Activated CD4-positive, alpha-beta T cell treated with anti-CD3 and anti-CD28 coated beads for 4 hours (primary cell): ENCODE data around the gene MPRIP.

ENCODE experiments used
- DNase-seq, 2 donors: peaks; one replicate each; pipeline ENCODE4 v3.0.0-alpha.2; 2020

Gene MPRIP

DNA sequence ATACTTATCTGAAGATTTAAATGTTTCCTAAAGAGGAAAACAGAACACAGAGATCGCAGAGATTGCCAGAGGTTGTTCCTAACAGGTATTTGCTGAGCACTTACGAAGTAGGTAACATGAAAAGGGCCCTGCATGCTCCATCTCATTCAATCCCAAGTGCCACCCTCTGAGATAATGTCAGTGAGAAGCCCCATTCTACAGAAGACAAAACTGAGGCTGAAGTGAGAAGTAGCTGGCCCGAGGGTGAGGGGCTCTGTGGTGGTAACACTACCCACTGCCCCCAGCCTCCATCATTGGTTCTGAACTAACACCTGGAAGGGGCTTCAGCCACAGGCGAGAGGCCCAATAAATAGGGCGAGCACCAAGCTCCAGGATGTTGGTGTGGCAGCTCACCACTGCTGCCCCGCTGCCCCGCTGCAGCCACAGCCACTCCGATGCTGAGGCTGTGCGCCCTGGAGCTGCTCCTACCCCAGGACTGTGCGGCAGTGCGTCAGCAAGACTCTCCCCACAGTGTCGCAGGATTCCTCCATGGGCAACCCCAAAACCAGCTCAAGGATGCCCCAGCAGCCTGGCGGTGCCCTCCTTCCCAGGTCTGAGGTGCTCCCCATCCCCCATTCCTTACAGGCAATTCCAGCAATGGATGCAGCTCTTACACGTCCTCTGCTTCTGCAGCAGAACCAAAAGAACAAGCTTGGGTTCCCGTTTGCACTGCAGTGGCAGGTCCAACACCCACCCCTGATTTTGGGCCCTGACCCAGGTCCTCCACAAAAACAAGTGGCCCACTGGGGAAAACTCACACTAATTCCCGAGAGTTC is 184.4 kb downstream of the MPRIP start:
- no peak for DNase-seq

DNA sequence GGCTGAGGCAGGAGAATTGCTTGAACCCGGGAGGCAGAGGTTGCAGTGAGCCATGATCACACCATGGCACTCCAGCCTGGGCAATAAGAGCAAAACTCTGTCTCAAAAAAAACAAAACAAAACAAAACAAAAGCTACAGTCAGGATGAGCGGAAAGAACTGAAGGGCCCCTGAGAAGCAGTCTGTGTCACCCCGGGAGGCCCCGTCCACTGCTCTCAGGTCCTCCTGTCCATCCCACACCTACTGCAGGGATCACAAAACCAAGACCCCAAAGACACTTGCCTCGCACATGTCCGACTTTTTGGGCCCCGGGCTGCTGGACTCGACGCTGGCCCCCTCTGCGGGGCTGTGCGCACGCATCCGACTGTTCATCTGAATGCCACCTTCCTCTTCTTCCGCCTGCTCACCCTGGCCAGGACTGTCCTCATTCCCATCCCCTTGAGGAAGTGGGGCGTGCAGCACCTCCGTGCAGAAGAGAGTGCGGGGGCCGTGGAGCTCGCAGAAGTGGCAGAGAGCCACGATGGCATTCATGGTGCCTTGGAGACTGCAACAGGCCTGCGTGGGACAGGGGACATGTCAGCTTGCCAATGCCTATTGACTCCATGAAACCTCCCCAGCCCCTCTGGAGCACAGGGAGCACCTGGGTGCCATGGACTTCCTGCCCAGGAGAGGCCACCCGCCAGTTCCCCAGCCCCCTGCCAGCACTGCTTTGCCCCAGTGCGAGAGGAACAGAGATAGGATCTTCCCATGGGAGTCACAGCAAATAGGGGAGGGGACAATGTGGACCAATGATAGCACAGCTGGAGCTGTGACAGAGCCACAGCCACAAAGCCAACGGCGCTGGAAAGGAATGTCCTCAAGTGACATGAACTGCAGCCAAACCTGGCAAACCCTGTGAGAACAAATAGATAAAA is 185.6 kb downstream of the MPRIP start:
- no peak for DNase-seq

DNA sequence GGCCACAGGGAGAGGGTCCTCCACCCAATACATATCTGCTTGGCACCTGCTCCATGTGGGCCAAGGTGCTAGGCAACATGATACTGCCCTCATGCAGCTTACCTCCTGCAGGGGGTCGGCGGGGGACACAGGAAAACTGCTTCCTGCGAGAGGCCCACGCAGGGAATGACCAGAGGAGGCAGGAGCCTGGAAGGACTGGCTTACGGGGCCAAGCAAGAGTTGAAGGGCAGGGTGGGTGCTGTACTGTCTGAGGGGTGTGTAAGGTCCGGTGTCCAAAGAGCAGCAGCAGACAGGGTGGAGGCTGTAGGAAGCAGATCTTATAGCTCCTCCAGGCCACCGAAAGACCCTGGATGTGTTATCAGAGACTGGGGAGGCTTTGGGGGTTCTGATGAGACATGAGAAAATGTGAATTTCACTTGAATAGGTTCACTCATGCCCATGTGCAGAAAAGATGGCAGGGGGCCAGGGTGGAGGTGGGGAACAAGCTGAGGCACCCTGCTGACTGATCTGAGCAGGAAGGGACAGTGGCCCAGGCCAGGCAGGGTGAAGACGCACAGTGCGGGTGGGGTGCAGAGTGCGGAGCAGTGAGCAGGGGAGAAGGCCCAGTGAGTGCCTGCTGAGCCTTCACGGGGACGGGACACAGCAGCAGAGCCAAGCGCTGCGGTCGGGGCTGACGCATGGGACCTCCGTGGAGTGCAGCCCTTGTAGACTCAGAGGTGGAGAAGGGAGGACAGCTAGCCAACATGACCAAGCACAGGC is 186.4 kb downstream of the MPRIP start:
- no peak for DNase-seq

DNA sequence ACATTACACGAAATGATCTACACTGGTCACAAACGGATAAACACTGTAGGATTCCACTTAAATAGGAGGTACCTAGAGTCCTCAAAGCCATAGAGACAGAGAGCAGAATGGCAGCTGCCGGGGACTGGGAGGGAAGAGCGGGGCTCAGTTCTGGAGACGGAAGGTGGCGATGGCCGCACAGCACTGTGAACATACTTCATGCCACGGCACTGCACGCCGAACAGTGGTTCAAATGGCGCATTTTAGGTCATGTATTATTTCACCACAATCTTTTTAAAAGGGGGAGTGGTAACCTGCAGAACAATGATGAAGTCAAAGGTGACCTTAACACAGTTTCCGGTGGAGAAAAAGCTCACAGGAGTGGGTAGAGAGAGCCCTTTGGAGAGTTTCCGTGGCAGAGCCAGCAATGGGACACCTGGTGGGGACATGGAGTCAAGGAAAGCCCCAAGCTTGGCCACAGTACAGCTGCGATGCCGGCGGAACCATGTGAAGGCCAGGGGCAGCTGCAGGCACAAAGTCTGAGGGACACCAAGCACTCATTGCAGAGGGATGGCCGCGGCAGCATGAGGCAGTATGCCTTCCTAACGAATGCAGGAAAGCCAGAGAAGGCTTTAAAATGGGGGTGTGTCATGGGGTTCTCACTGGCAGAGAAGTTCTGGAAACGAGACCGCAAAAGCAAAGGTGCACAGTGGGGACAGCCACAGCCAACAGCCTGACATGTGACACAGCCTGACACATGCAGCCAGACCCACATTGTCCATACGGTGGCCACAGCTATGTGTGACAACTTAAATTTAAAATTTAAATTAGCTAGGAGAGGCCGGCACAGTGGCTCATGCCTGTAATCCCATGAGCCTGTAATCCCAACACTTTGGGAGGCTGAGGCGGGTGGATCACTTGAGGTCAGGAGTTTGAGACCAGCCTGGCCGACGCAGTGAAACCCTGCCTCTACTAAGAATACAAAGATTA is 187.4 kb downstream of the MPRIP start:
- DNase-seq = no peak

DNA sequence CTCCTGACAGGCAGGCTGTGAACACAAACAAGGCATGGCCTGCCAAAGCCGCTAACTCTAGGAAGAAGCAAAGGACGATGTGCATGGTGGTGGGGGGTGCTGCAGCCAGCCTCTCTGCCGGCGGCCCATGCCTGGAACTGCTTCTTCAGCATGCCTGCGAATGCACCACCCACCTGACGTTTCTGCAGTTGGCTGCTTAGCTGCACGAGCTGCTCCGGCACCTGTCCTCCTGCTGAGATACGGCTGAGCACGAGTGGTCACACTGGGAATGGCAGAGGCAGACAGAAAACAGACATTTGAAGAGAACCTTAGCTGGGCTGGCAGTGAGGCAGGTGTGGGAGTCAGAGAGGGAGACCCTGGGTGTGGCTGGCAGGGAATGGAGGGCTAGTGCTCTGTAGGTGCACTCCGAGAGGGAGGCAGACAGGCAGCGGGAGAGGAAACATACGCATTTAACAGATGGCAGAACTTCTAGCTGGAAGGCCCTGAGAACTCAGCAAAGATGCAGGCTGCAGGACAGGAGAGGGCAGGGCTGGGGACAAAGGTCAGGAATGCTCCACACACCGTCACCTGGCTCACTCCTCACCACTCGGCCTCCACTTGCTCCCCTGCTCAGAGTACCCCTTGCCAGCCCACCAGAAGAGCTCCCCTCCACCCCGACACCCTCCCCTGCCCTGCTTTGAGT is 189.5 kb downstream of the MPRIP start:
- DNase-seq = no peak

DNA sequence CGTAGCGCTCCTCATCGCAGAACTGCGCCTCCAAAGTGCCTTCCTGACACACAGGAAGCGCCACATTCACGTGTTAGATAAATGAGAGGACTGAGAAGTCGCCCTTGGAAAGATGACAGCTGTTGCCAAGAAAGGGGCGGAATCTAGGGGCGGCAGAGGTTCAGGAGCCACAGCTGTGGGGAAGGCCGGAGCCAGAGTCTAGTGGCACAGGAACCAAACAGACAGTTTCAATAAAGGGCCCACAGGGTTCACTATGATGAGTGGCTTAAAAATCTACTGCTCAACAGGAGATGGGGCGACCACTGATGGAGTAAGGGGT is 190.0 kb downstream of the MPRIP start:
- no peak for DNase-seq

DNA sequence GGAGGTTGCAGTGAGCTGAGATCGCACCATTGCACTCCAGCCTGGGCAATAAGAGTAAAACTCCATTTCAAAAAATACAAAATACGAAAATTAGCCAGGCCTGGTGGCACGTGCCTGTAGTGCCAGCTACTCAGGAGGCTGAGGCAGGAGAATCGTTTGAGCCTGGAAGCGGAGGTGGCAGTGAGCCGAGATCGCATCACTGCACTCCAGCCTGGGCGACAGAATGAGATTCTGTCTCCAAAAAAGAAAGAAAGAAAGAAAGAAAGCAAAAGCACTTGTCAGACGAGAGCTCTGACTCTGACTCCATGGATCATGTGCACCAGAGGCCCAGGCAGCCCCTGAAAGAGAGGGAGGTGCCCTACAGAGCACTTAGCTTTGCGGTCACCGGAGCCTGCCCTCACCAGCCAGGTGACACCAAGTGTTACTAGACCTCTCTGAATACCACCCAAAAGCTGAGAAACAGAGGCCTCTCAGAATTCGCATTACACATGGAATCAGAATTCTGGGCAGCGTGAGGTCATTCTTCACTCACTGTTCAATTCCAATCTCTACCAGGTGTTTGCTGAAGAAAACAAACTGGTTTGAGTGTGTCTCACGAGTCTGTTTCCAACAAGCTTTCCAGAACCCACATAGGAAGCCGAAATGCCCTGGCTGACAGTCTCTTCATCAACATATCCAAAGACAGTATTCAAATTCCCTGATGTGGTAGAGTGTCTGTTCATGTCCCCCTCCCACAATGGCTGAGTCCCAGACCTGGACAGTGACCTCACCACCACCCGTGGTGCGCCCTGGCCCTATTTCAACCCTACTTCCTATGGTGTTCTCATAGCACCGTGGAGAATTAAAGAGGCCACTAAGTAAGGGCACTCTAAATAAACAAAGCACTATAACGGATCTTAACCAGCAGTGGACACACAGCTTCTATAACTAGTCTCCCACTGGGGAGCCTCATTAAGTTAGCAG is 193.2 kb downstream of the MPRIP start:
- DNase-seq = no peak

DNA sequence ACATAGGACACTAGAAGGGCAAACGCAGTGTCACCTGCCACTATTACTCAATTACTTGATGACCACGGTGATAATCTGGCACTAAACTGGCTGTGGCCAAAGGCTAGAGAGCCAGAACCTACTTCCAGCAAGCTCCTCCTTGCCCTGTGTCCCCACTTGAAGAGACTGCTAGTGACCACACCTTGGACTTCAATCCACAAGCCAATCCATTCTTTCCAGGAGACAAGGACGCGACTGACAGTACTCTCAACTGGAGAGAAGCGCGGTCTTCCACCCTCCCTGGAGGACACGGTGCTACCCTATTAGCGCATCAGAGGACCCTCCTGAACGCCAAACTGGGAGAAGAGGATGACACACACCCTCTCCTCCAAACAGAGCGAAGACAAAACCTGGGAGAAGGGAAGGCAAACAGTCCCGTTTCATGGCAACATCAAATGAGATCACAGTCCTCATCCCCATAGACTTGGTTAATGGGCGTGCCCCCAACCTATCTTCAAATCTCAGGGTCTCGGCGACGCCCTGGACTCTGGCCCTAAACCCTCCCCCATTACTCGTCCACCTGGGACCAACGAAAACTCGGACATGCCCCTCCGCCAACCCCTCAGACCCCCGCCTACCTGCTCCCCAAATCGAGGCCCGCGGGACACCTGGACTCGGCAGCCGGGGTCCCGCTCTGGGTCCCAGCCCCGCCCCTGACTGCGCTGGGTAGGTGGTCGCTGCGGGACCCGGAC is 194.2 kb downstream of the MPRIP start:
- DNase-seq = no peak

DNA sequence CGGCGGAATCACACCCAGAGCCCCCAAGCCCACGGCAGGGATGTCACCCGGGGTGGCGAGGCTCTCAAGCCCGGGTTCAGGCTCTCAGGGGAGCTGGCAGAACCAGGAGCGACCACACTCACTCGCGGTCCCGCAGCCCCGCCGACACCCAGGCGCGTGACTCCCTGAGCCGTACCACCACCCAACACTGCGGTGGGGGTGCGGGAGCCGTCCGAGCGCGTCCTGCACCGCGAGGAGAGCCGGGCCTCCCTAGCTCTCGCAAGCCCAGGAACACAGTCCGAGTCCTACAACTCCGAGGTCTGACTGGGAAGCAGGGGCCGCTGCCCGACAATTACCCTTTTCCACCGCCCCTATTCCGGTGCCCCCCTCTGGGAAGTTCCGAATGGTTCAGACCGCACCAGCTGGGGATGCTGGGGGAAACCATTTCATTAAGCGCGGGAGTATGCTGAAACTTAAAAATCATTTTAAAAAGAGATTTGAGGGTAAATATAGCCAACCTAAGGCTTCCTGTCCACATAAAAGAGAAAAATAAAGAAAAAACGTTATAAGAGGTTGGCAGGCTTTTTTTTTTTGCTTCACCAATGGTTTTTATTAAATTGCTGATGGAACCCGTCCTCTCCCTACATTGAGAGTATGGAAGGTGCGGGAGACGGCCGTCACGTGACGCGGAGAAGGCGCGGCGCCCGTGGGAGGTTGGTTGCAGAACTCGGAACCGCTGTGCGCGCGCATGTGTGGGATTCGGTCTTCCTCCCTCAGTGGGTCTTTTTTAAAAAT is 195.0 kb downstream of the MPRIP start, which contains the start of gene FLCN:
Gene FLCN, minus strand, starts transcription at position 143 of the 774 bp plus-strand sequence. CDS start 9,031 bp downstream, outside the sequence.
- peak; percentile 90 to 93 for DNase-seq

DNA sequence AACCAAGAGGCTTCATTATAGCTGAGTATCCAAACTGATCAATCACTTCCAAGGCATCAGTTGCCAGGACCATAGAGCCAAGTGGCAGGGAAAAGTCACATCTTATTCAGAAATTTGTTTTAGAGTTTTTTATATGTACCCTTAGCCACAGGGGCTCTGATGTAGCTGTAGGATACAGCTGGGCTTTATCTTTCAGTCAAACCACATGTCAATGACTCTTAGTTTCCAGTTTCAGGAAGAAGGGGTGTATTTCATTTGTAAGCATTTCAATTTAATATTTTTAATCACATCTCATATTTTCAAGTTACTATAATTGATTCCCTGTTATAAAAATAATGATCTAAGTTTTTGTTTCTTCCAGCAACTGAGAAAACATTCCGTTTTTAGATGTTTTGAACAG is 197.6 kb downstream of the MPRIP start:
- no peak for DNase-seq

DNA sequence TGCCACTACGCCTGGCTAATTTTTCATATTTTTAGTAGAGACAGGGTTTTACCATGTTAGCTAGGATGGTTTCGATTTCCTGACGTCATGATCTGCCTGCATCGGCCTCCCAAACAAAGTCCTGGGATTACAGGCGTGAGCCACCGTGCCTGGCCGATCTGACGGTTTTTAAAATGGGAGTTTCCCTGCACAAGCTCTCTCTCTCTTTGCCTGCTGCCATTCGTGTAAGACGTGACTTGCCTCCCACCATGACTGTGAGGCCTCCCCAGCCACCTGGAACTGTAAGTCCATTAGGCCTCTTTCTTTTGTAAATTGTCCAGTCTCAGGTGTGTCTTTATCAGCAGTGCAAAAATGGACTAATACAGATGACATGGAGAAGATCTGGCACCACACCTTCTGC is 199.4 kb downstream of the MPRIP start:
- DNase-seq = no peak

DNA sequence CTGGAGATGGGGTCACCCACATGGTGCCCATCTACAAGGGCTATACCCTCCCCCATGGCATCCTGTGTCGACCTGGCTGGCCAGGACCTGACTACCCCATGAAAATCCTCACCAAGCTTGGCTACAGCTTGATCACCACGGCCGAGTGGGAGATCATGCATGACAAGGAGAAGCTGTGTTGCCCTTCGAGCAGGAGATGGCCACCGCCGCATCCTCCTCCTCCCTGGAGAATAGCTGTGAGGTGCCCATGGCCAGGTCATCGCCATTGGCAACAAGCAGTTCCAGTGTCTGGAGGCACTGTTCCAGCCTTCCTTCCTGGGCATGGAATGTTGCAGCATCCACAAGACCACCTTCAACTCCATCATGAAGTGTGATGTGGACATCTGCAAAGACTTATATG is 200.0 kb downstream of the MPRIP start:
- no peak for DNase-seq
